Neural progenitor cell (in vitro differentiated cells): ENCODE measurements around the gene GSK3A. TPM values are rescaled to one million over a fixed set of nuclear protein-coding genes. Genes with fewer than 3 reads are reported as not detected.

ENCODE experiments used
- DNase-seq: peaks from one replicate; pipeline ENCODE4 v3.0.0-alpha.2; 2016; ENCODE audit warnings: low spot score
- H2AFZ ChIP-seq: fragments of 200-600 bp; sonication (generic); replicated peaks from 2 replicates; pipeline ENCODE4 v1.6.1; 2016; ENCODE audit warnings: antibody characterized with exemption
- H3F3A ChIP-seq: fragments of 200-600 bp; sonication (generic); 2 replicates; pipeline ENCODE4 v1.6.1; 2016; ENCODE audit warnings: antibody characterized with exemption, low read depth
- H3K27ac ChIP-seq: fragments of 200-600 bp; sonication (generic); 2 replicates; pipeline ENCODE4 v1.5.1; 2016; ENCODE audit warnings: mild to moderate bottlenecking
- H3K27me3 ChIP-seq: fragments of 200-600 bp; sonication (generic); 2 replicates; pipeline ENCODE4 v1.6.1; 2016; ENCODE audit warnings: mild to moderate bottlenecking, moderate library complexity
- H3K36me3 ChIP-seq: fragments of 200-600 bp; sonication (generic); 2 replicates; pipeline ENCODE4 v1.5.1; 2016
- H3K4me1 ChIP-seq: fragments of 200-600 bp; sonication (generic); 2 replicates; pipeline ENCODE4 v1.6.1; 2016; ENCODE audit warnings: mixed run types
- H3K4me2 ChIP-seq: fragments of 200-600 bp; sonication (generic); 2 replicates; pipeline ENCODE4 v1.6.1; 2016
- H3K4me3 ChIP-seq: fragments of 200-600 bp; sonication (generic); 2 replicates; pipeline ENCODE4 v1.5.1; 2016
- H3K79me2 ChIP-seq: fragments of 200-600 bp; sonication (generic); 2 replicates; pipeline ENCODE4 v1.6.1; 2016; ENCODE audit warnings: low read depth
- H3K9ac ChIP-seq: fragments of 200-600 bp; sonication (generic); 2 replicates; pipeline ENCODE4 v1.6.1; 2016
- H3K9me3 ChIP-seq: fragments of 200-600 bp; sonication (generic); 2 replicates; pipeline ENCODE4 v1.5.1; 2016; ENCODE audit warnings: low read depth
- H4K20me1 ChIP-seq: fragments of 200-600 bp; sonication (generic); 2 replicates; pipeline ENCODE4 v1.6.1; 2016; ENCODE audit warnings: low read depth
- H3K27ac Mint-ChIP-seq: 3 replicates; pipeline ENCODE4 v1.8.0; 2021; ENCODE audit warnings: mixed read lengths
- H3K27me3 Mint-ChIP-seq: 2 replicates; pipeline ENCODE4 v1.8.0; 2022; ENCODE audit warnings: low read depth, mild to moderate bottlenecking, inconsistent platforms, moderate library complexity, mixed read lengths; ENCODE audit not compliant: insufficient read depth
- H3K36me3 Mint-ChIP-seq: 3 replicates; pipeline ENCODE4 v1.8.0; 2021; ENCODE audit warnings: mixed read lengths
- H3K4me1 Mint-ChIP-seq: 3 replicates; pipeline ENCODE4 v1.8.0; 2021; ENCODE audit warnings: mixed read lengths
- H3K4me3 Mint-ChIP-seq: 3 replicates; pipeline ENCODE4 v1.8.0; 2021; ENCODE audit warnings: mild to moderate bottlenecking, moderate library complexity, mixed read lengths
- H3K9me3 Mint-ChIP-seq: 3 replicates; pipeline ENCODE4 v1.8.0; 2020; ENCODE audit warnings: mixed read lengths
- CTCF ChIP-seq: fragments of 200-600 bp; sonication (generic); IDR thresholded peaks from 2 replicates; pipeline ENCODE4 v1.5.1; 2017; ENCODE audit warnings: antibody characterized with exemption, mild to moderate bottlenecking
- EZH2 ChIP-seq: fragments of 200-600 bp; sonication (generic); IDR thresholded peaks from 2 replicates; pipeline ENCODE4 v1.6.1; 2017; ENCODE audit warnings: antibody characterized with exemption, mild to moderate bottlenecking, moderate library complexity
- EZH2phosphoT487 ChIP-seq: fragments of 200-600 bp; sonication (generic); IDR thresholded peaks from 2 replicates; pipeline ENCODE4 v1.6.1; 2017; ENCODE audit warnings: antibody characterized with exemption
- total RNA-seq: library from RNA; depleted of rRNA; stranded (reverse); fragments of >200 nt; gene quantifications from 2 replicates; pipeline ENCODE4 v1.2.3, GENCODE V29; 2015; ENCODE audit warnings: low replicate concordance

Gene GSK3A
- total RNA-seq, 1 donor from 2014 or later: 22.5 TPM

- H3F3A ChIP-seq: no peaks in the 10 kb centered on the region
- H3K4me1 Mint-ChIP-seq: no peaks in the 10 kb centered on the region
- no peaks in the 10 kb centered on the region for H3K36me3 ChIP-seq
- H3K9me3 Mint-ChIP-seq: no peaks in the 10 kb centered on the region
- H3K27ac Mint-ChIP-seq: no peak overlapping the region
- no peak overlapping the region for H3K4me2 ChIP-seq
- H3K27me3 ChIP-seq: no peaks in the 10 kb centered on the region
- H3K36me3 Mint-ChIP-seq: peaks cover 43% of the 10 kb centered on the region
- no peaks in the 10 kb centered on the region for H3K9me3 ChIP-seq
- H3K27ac ChIP-seq: no peak overlapping the region
- peaks cover 94% of the 10 kb centered on the region for H4K20me1 ChIP-seq
- TF ChIP-seq EZH2: no peak
- no peak for DNase-seq
- no peak overlapping the region for H3K9ac ChIP-seq
- no peak overlapping the region for H3K4me3 Mint-ChIP-seq
- no peak overlapping the region for H2AFZ ChIP-seq
- no peaks in the 10 kb centered on the region for H3K4me1 ChIP-seq
- H3K79me2 ChIP-seq: peaks cover 40% of the 10 kb centered on the region
- no peak overlapping the region for H3K4me3 ChIP-seq
- peaks cover 6% of the 10 kb centered on the region for H3K27me3 Mint-ChIP-seq
These were observed 35.3 kb downstream of the GSK3A start for GRCh38 chr19:42206871-42207755.

GRCh38 chr19:42204664-42205063 lies 37.7 kb downstream of the GSK3A start:
- no peak for TF ChIP-seq CTCF
- TF ChIP-seq EZH2: no peak
- TF ChIP-seq EZH2phosphoT487: no peak
- H3K9me3 ChIP-seq: no peaks in the 10 kb centered on the region

GRCh38 chr19:42203700-42204099 lies 38.7 kb downstream of the GSK3A start:
- TF ChIP-seq EZH2phosphoT487 (no peak), EZH2 (no peak), CTCF (no peak)
- Mint-ChIP-seq H3K4me1 (peaks cover 5% of the 10 kb centered on the region), H3K9me3 (no peaks in the 10 kb centered on the region)

More at GRCh38 chr19:42204664-42205063, 37.7 kb downstream of the GSK3A start:
- DNase-seq: no peak
- Histone ChIP-seq H3K27ac (no peak overlapping the region), H3K36me3 (no peaks in the 10 kb centered on the region), H3K79me2 (peaks cover 19% of the 10 kb centered on the region), H4K20me1 (peaks cover 97% of the 10 kb centered on the region), H2AFZ (no peak overlapping the region), H3K4me2 (no peak overlapping the region), H3K27me3 (no peaks in the 10 kb centered on the region), H3F3A (no peaks in the 10 kb centered on the region), H3K4me3 (no peak overlapping the region), H3K4me1 (no peaks in the 10 kb centered on the region), H3K9ac (no peak overlapping the region)
- peaks cover 51% of the 10 kb centered on the region for H3K36me3 Mint-ChIP-seq
- H3K4me1 Mint-ChIP-seq: peaks cover 3% of the 10 kb centered on the region
- no peak overlapping the region for H3K27ac Mint-ChIP-seq
- H3K27me3 Mint-ChIP-seq: peaks cover 6% of the 10 kb centered on the region
- H3K4me3 Mint-ChIP-seq: no peak overlapping the region
- no peaks in the 10 kb centered on the region for H3K9me3 Mint-ChIP-seq

More at GRCh38 chr19:42203700-42204099, 38.7 kb downstream of the GSK3A start:
- no peak overlapping the region for H2AFZ ChIP-seq
- no peak overlapping the region for H3K9ac ChIP-seq
- H3F3A ChIP-seq: no peaks in the 10 kb centered on the region
- H3K4me3 ChIP-seq: no peak overlapping the region
- H3K36me3 Mint-ChIP-seq: peaks cover 49% of the 10 kb centered on the region
- H3K9me3 ChIP-seq: no peaks in the 10 kb centered on the region
- no peak overlapping the region for H3K4me3 Mint-ChIP-seq
- no peak overlapping the region for H3K27ac ChIP-seq
- H3K27me3 Mint-ChIP-seq: peaks cover 6% of the 10 kb centered on the region
- no peaks in the 10 kb centered on the region for H3K27me3 ChIP-seq
- H3K79me2 ChIP-seq: peaks cover 17% of the 10 kb centered on the region
- DNase-seq: no peak
- H4K20me1 ChIP-seq: peaks cover 97% of the 10 kb centered on the region
- no peak overlapping the region for H3K27ac Mint-ChIP-seq
- H3K36me3 ChIP-seq: no peaks in the 10 kb centered on the region
- no peaks in the 10 kb centered on the region for H3K4me1 ChIP-seq
- H3K4me2 ChIP-seq: no peak overlapping the region
